K562 (cell line): Measurements from ENCODE around the gene MAN1B1. TPM values are rescaled to one million over a fixed set of nuclear protein-coding genes. Genes with fewer than 3 reads are reported as not detected.

Experiments used
- ATAC-seq: fragments of 200-7000 bp; cut with Tn5 transposase; 3 replicates; pipeline ENCODE4 v1.9.1; 2020; ENCODE audit warnings: moderate library complexity
- BruUV-seq: library from RNA; stranded (reverse); fragments of 400-500 nt; replicated peaks from 2 replicates; lab custom pipeline; 2021; lab: Mats Ljungman, UMichigan
- CTCF ChIA-PET: fragments of 300-600 bp; formaldehyde crosslinking; extraction: SDS; loops from one replicate; lab custom pipeline; 2021; ENCODE audit warnings: low intra/inter-chr PET ratio; lab: Yijun Ruan, JAX
- POLR2A ChIA-PET: fragments of 300-600, 350-650 bp; sonication (Branson Sonifier 250); formaldehyde crosslinking; extraction: SDS; loops from one replicate; lab custom pipeline; 2021; ENCODE audit warnings: antibody characterized with exemption, inconsistent platforms; lab: Yijun Ruan, JAX
- DNase-seq, 4 experiments: peaks; one replicate each; pipeline versions ENCODE4 v3.0.0 to v3.0.0-alpha.2; 2011 to 2018; ENCODE audit warnings: low spot score in 3 of 4, mixed read lengths in 3 of 4; ENCODE audit errors: extremely low read depth in 1 of 4
- FAIRE-seq: peaks from 2 replicates; lab custom pipeline; 2011; peaks lifted over from hg19 to GRCh38; lab: Jason Lieb, UNC
- H2AFZ ChIP-seq: 2 replicates; pipeline ENCODE4 v1.6.0; 2011; ENCODE audit warnings: low read depth, low read length, control low read depth, inconsistent platforms
- H3K27ac ChIP-seq: fragments of 200-600 bp; 3 replicates; pipeline ENCODE4 v1.8.0; 2011; ENCODE audit warnings: low read depth, mild to moderate bottlenecking, control low read depth, inconsistent platforms, low read length, moderate library complexity, mixed read lengths; ENCODE audit errors: extremely low read depth
- H3K27me3 ChIP-seq, 2 experiments: fragments of 300-600 bp in 1 of 2; 2 replicates in 1 of 2; 3 replicates in 1 of 2; pipeline versions ENCODE4 v1.6.0 to v1.8.0; 2011; ENCODE audit warnings: inconsistent platforms in 2 of 2, low read length in 2 of 2, mild to moderate bottlenecking in 1 of 2, mixed read lengths in 1 of 2, moderate library complexity in 1 of 2; ENCODE audit not compliant: control insufficient read depth in 2 of 2, insufficient read depth in 2 of 2
- H3K36me3 ChIP-seq: fragments of 300-600 bp; 3 replicates; pipeline ENCODE4 v1.8.0; 2011; ENCODE audit warnings: mild to moderate bottlenecking, low read length, inconsistent platforms; ENCODE audit not compliant: control insufficient read depth, insufficient read depth
- H3K4me1 ChIP-seq, 2 experiments: fragments of 200-600 bp in 1 of 2; replicated peaks in 1 of 2; 2 replicates in 1 of 2; 3 replicates in 1 of 2; pipeline versions ENCODE4 v1.5.1 to v1.8.0; 2011; ENCODE audit warnings: inconsistent platforms in 2 of 2, low read length in 2 of 2, mild to moderate bottlenecking in 1 of 2, mixed read lengths in 1 of 2, moderate library complexity in 1 of 2; ENCODE audit not compliant: control insufficient read depth in 2 of 2, insufficient read depth in 2 of 2
- H3K4me2 ChIP-seq: 2 replicates; pipeline ENCODE4 v1.6.1; 2011; ENCODE audit warnings: low read length, control low read depth, inconsistent platforms, mixed read lengths; ENCODE audit not compliant: insufficient read depth
- H3K4me3 ChIP-seq: fragments of 200-600 bp; sonication (generic), shearing (Covaris generic); 2 replicates; pipeline ENCODE4 v1.5.1; 2016; ENCODE audit warnings: control low read depth, inconsistent platforms
- H3K79me2 ChIP-seq: fragments of 200-600 bp; 3 replicates; pipeline ENCODE4 v1.8.0; 2011; ENCODE audit warnings: low read length, inconsistent platforms; ENCODE audit not compliant: control insufficient read depth, insufficient read depth
- H3K9ac ChIP-seq, 2 experiments: 2 replicates each; pipeline versions ENCODE4 v1.6.0 to v1.6.1; 2011; ENCODE audit warnings: low read depth in 2 of 2, low read length in 2 of 2, control low read depth in 1 of 2, inconsistent platforms in 1 of 2, mild to moderate bottlenecking in 1 of 2, mixed read lengths in 1 of 2; ENCODE audit not compliant: insufficient read depth in 1 of 2
- H3K9me1 ChIP-seq: one replicate; pipeline ENCODE4 v1.6.0; 2011; ENCODE audit warnings: inconsistent platforms, mild to moderate bottlenecking, low read length, moderate library complexity; ENCODE audit not compliant: control insufficient read depth, insufficient read depth
- H3K9me3 ChIP-seq: replicated peaks from 2 replicates; pipeline ENCODE4 v1.5.1; 2011; ENCODE audit warnings: low read depth, low read length, inconsistent platforms; ENCODE audit not compliant: control insufficient read depth, insufficient read depth
- H4K20me1 ChIP-seq: replicated peaks from 2 replicates; pipeline ENCODE4 v1.6.1; 2011; ENCODE audit warnings: low read length, inconsistent platforms, mixed read lengths; ENCODE audit not compliant: control insufficient read depth, insufficient read depth
- C11orf30 ChIP-seq: fragments of 450-650 bp; IDR thresholded peaks from 2 replicates; pipeline ENCODE4 v1.6.1; 2016; ENCODE audit warnings: low read depth, mild to moderate bottlenecking
- RUNX1 ChIP-seq: sonication (generic); IDR thresholded peaks from 2 replicates; pipeline ENCODE4 v1.6.1; 2016; ENCODE audit warnings: antibody characterized with exemption, low read depth
- ZBTB17 ChIP-seq: fragments of 450-650 bp; formaldehyde crosslinking; IDR thresholded peaks from 2 replicates; pipeline ENCODE4 v1.4.0; 2020; ENCODE audit warnings: mild to moderate bottlenecking
- ZNF184 ChIP-seq: sonication (generic); formaldehyde crosslinking; IDR thresholded peaks from 2 replicates; pipeline ENCODE4 v1.5.0; 2020; ENCODE audit warnings: missing genetic modification reagents
- WGBS: fragments of 100-300 bp; shearing (Covaris generic); methylation state at CpG from one replicate; pipeline ENCODE4 v1.1.6; 2016; ENCODE audit warnings: low coverage, mixed read lengths; ENCODE audit not compliant: insufficient coverage; ENCODE audit errors: missing lambda C conversion rate; 5-methylcytosine and 5-hydroxymethylcytosine counted together
- in situ Hi-C: fragments of 300-500 bp; cut with MboI; formaldehyde crosslinking; loops from 4 replicates; pipeline ENCODE4 v1.15.0; 2018; ENCODE audit warnings: inconsistent platforms, mixed read lengths
- intact Hi-C: fragments of 100-400 bp; cut with micrococcal nuclease; formaldehyde crosslinking; loops from 2 replicates; pipeline ENCODE4 v1.14.2; 2022
- polyA plus RNA-seq, 8 experiments: library from polyadenylated mRNA; depleted of rRNA in 4 of 8; stranded (reverse) in 5 of 8; unstranded in 3 of 8; fragments of >200 nt; fragmentation: Nextera tagmentation in 2 of 8; fragmentation: Illumina TruSeq in 1 of 8; extraction: Ambion mirVana in 2 of 8; extraction: Trizol in 1 of 8; gene quantifications; 2 replicates each; pipeline versions ENCODE4 v1.2.1 to v1.2.3, GENCODE V29; 2011 to 2014; ENCODE audit warnings: inconsistent platforms in 1 of 8, missing spikeins in 1 of 8
- total RNA-seq, 7 experiments: library from RNA; depleted of rRNA in 6 of 7; stranded (reverse); fragments of >200 nt in 6 of 7; fragmentation: Illumina TruSeq in 2 of 7; extraction: Trizol in 2 of 7; gene quantifications; 2 replicates each; pipeline versions ENCODE4 v1.2.1 to v1.2.3, GENCODE V29; 2011 to 2021; ENCODE audit warnings: low replicate concordance in 1 of 7
- TF ChIP-seq, protein P1 (sequence below): fragments of 450-650 bp; IDR thresholded peaks from 2 replicates; pipeline ENCODE4 v1.6.1; 2017; ENCODE audit warnings: antibody characterized with exemption
- TF ChIP-seq, protein P2 (sequence below): fragments of 250-450 bp; sonication (Bioruptor Pico); IDR thresholded peaks from 2 replicates; pipeline ENCODE4 v1.4.0; 2020; ENCODE audit warnings: mild to moderate bottlenecking, moderate library complexity, borderline replicate concordance
- TF ChIP-seq, protein P3 (sequence below): fragments of 450-650 bp; formaldehyde crosslinking; conservative IDR thresholded peaks from 2 replicates; pipeline ENCODE4 v1.4.0; 2022; ENCODE audit warnings: mild to moderate bottlenecking, missing genetic modification characterization

The MAN1B1 gene
- total and polyA plus RNA-seq, 9 of the 15 experiments (the other 6 are each of a cell fraction or from before 2014, with no cell fraction given), result 0.55 to 36.6 (median 27.3) TPM

DNA sequence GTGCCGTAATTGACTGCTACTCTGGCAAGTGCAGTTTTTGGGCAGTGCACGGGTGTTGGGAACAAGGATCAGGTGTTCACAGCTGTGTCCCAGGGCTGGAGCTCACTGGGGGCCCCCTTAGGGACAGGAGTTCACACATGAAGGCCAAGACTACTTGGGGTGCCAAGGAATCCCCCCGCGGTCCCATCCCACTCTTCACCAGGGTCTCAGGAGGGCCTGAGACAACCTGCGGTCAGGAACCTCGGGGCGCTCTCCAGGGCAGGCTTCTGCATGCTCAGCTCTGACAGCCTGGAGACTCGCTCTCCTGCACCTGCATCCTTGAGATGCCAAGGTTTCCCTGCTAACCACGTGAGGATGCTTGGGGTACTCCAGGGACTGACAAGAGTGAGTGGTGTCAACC is 2.3 kb upstream of the MAN1B1 start:
- Histone ChIP-seq H4K20me1 (no peaks in the 10 kb centered on the region), H3K4me2 (no peak overlapping the region), H3K9me3 (no peaks in the 10 kb centered on the region), H3K9me1 (no peaks in the 10 kb centered on the region), H3K27ac (no peak overlapping the region; the same call in 2 of the 3 replicates), H3K79me2 (peaks cover 30% of the 10 kb centered on the region), H3K4me1 (peaks cover 32 to 76% of the 10 kb centered on the region in 2 experiments; a peak in 4 of 5 replicates), H2AFZ (no peak overlapping the region), H3K36me3 (peaks cover 16% of the 10 kb centered on the region), H3K27me3 (no peaks in the 10 kb centered on the region), H3K4me3 (no peak overlapping the region), H3K9ac (no peak overlapping the region)
- no peak for DNase-seq
- CTCF ChIA-PET, result no interaction called here
- in situ Hi-C loops (no loop called here), intact Hi-C loops (no loop called here)
- 78% methylated on average over 9 of the region's 9 CpGs for WGBS
- no peak for TF ChIP-seq C11orf30
- TF ChIP-seq, protein P1, sequence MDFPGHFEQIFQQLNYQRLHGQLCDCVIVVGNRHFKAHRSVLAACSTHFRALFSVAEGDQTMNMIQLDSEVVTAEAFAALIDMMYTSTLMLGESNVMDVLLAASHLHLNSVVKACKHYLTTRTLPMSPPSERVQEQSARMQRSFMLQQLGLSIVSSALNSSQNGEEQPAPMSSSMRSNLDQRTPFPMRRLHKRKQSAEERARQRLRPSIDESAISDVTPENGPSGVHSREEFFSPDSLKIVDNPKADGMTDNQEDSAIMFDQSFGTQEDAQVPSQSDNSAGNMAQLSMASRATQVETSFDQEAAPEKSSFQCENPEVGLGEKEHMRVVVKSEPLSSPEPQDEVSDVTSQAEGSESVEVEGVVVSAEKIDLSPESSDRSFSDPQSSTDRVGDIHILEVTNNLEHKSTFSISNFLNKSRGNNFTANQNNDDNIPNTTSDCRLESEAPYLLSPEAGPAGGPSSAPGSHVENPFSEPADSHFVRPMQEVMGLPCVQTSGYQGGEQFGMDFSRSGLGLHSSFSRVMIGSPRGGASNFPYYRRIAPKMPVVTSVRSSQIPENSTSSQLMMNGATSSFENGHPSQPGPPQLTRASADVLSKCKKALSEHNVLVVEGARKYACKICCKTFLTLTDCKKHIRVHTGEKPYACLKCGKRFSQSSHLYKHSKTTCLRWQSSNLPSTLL, result no peak
- no peak for TF ChIP-seq RUNX1
- no peak for TF ChIP-seq ZNF184
- TF ChIP-seq ZBTB17 (CRISPR knock-in tag), result no peak
- TF ChIP-seq, protein P2, sequence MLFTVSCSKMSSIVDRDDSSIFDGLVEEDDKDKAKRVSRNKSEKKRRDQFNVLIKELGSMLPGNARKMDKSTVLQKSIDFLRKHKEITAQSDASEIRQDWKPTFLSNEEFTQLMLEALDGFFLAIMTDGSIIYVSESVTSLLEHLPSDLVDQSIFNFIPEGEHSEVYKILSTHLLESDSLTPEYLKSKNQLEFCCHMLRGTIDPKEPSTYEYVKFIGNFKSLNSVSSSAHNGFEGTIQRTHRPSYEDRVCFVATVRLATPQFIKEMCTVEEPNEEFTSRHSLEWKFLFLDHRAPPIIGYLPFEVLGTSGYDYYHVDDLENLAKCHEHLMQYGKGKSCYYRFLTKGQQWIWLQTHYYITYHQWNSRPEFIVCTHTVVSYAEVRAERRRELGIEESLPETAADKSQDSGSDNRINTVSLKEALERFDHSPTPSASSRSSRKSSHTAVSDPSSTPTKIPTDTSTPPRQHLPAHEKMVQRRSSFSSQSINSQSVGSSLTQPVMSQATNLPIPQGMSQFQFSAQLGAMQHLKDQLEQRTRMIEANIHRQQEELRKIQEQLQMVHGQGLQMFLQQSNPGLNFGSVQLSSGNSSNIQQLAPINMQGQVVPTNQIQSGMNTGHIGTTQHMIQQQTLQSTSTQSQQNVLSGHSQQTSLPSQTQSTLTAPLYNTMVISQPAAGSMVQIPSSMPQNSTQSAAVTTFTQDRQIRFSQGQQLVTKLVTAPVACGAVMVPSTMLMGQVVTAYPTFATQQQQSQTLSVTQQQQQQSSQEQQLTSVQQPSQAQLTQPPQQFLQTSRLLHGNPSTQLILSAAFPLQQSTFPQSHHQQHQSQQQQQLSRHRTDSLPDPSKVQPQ (CRISPR knock-in tag), result no peak
- TF ChIP-seq, protein P3, sequence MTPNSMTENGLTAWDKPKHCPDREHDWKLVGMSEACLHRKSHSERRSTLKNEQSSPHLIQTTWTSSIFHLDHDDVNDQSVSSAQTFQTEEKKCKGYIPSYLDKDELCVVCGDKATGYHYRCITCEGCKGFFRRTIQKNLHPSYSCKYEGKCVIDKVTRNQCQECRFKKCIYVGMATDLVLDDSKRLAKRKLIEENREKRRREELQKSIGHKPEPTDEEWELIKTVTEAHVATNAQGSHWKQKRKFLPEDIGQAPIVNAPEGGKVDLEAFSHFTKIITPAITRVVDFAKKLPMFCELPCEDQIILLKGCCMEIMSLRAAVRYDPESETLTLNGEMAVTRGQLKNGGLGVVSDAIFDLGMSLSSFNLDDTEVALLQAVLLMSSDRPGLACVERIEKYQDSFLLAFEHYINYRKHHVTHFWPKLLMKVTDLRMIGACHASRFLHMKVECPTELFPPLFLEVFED (CRISPR knock-in tag), result no peak
- POLR2A ChIA-PET, result interaction anchor here (0.6 to 2.6 kb wide), 6 partner anchors 9 to 156 kb away, joined by 3 to 14 read pairs (median 4); partner anchors contain the start of genes SAPCD2 and TUBB4B
- BruUV-seq, result no TSS peak
- no peak for FAIRE-seq
- ATAC-seq, result no peak
